Stimulated activated CD8-positive, alpha-beta memory T cell treated with anti-CD3 and anti-CD28 coated beads, Interleukin-7, amount 100 ng/mL, for 1 hour (primary cell): Measurements from ENCODE around the gene ZNF614.
"Not testable (repeated sequence)": the region's sequence is repeated elsewhere in the genome, so short reads cannot be mapped to it uniquely, and the experiment has no call there.

Source experiments
- DNase-seq, 2 donors: peaks; one replicate each; pipeline ENCODE4 v3.0.0-alpha.2; 2020; ENCODE audit warnings: low read depth in 2 of 2

The ZNF614 gene

DNA sequence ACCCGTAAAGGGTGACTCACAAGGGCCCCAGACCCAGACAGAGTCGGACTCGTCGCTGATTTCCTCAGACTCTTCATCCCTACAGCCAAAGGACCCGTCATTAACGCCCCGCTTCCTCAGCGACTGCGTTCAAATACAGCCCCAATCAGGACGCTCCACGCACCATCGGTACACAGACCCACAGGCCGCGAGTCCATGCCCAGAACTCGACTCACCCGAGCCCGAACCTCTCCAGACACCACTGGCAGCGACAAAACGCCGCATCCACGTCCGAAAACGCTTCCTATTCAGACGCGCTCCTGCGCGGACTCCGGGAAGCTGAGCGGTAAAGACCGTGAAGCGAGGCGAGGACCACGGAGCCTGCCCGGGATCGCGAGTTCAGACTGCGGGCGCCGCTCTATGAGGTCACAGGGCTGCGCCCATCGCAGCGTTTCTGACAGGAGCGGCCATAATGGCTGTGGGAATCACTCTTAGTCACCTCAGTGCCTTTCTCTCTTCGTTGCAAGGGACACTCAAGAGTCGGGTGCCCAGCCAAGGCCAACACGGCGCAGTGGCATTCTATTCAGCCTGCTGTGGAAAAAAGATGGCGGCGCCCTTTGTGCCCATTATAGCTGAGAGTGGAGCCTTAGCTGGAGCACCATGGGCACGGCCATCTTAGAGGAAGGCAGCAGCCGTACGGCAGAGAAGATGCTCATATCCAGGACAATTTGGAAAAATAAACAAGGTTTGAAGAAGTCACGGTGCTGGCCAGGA, at the start of gene ZNF614:
Gene ZNF614 (minus strand): TSS at position 353 of the 753 bp plus-strand sequence. CDS start 2,634 bp downstream, outside the sequence.
- peak; percentile 65 to 67 for DNase-seq

DNA sequence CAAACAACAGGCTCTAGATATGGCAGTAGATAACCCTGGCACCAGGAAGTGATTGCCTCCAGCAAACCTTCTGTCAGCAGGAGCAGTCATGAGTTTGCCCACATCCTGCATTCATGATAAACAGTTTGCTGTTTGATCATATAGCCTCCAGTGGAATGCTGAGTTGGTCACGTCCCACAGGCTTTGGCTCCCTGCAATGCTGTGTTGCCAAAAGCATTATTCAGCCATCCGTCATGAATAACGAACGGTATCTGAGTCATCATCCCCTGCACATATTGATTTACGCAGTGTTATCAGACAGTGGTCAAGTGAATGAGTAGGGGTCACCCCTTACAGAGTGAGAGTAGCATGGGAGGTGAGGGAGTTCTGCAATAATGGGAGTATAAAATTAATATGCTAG, 42.3 kb upstream of the ZNF614 start:
- DNase-seq = no peak

DNA sequence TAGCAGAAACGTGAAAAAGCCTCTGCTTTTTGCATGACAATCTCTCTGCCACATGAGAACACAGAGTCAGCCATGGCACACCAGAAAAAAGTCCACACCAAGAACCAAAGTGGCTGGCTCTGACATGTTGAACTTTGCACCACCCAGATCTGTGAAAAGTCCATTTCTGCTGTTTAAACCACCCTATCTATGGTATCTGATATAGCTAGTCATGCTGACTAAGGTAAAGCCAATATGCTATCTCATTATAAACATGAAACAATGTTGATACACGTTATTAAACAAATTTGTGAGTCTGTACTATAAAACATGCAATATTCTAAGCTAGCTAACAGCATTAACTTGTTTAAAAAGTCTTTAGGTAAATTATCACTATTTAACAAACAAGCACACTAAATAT, 41.5 kb upstream of the ZNF614 start:
- no peak for DNase-seq

DNA sequence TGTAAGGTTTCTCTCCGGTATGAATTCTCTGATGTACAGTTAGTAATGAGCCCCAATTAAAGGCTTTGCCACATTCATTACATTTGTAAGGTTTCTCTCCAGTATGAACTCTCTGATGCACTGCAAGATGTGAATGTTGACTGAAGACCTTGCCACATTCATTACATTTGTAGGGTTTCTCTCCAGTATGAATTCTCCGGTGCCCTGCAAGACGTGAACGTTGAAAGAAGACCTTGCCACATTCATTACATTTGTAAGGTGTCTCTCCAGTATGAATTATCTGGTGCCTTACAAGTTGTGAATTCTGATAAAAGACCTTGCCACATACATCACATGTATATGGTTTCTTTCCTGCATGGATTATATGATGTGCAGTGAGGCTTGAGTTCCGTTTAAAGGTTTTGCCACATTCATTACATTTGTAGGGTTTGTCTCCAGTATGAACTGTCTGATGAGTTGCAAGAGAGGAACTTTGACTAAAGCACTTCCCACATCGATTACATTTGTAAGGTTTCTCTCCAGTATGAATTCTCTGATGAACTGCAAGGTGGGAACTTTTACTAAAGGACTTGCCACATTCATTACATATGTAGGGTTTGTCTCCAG, 38.2 kb upstream of the ZNF614 start:
- no peak for DNase-seq

DNA sequence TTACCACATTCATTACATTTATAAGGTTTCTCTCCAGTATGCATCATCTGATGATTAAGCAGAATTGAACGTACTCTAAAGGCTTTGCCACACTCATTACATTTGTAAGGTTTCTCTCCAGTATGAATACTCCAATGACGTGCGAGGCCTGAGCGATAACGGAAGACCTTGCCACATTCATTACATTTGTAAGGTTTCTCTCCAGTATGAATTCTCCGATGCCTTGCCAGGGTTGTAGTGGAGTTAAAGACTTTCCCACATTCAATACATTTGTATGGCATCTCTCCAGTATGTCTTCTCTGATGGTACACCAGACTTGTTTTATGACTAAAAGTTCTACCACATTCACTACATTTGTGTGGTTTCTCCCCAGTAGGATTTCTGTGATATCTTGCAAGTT, 37.2 kb upstream of the ZNF614 start:
- DNase-seq = no peak

GRCh38 chr19:52056480-52056879, 28.3 kb upstream of the ZNF614 start:
- DNase-seq = not testable (repeated sequence)

- DNase-seq = not testable (repeated sequence)
Observed at GRCh38 chr19:52051736-52052135, 23.6 kb upstream of the ZNF614 start.

- DNase-seq = peak; percentile 63 to 66
Observed at GRCh38 chr19:52048555-52049501, 20.6 kb upstream of the ZNF614 start, which contains the start of gene ZNF432. Gene ZNF432 (minus strand): TSS chr19:52048838. CDS start chr19:52046868, 1,970 bp downstream.

- no peak for DNase-seq
Observed at GRCh38 chr19:52039169-52039568, 11.0 kb upstream of the ZNF614 start.

DNA sequence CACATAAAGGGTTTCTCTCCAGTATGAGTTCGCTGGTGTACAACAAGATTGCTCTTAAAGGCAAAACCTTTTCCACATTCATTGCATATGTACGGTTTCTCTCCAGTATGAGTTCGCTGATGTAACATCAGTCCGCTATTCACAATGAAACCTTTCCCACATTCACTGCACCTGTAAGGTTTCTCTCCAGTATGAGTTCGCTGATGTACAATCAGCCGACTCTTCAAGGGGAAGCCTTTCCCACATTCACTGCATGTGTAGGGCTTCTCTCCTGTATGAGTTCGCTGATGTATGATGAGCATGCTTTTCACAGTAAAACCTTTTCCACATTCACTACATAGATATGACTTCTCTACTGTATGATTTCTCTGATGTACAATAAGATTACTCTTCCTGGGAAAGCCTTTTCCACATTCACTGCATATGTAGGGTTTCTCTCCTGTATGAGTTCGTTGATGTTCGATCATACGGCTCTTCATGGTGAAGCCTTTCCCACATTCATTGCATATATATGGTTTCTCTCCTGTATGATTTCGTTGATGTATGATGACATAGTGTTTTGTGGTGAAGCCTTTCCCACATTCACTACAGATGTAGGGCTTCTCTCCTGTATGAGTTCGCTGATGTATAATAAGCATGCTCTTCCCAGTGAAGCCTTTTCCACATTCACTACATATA, 6.0 kb upstream of the ZNF614 start:
- DNase-seq = no peak

- no peak for DNase-seq
Observed at GRCh38 chr19:52028780-52029123, 573 bp upstream of the ZNF614 start.

- not testable (repeated sequence) for DNase-seq
Observed at GRCh38 chr19:52026255-52026990, 1.8 kb downstream of the ZNF614 start.

DNA sequence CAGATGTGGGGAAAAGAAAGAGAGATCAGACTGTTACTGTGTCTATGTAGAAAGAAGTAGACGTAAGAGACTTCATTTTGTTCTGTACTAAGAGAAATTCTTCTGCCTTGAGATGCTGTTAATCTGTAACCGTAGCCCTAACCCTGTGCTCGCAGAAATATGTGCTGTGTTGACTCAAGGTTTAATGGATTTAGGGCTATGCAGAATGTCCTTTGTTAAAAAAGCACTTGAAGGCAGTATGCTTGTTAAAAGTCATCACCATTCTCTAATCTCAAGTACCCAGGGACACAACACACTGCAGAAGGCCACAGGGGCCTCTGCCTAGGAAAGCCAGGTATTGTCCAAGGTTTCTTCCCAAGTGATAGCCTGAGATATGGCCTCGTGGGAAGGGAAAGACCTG, 3.7 kb downstream of the ZNF614 start:
- not testable (repeated sequence) for DNase-seq

- no peak for DNase-seq
Observed at GRCh38 chr19:52022193-52022592, 6.0 kb downstream of the ZNF614 start.

DNA sequence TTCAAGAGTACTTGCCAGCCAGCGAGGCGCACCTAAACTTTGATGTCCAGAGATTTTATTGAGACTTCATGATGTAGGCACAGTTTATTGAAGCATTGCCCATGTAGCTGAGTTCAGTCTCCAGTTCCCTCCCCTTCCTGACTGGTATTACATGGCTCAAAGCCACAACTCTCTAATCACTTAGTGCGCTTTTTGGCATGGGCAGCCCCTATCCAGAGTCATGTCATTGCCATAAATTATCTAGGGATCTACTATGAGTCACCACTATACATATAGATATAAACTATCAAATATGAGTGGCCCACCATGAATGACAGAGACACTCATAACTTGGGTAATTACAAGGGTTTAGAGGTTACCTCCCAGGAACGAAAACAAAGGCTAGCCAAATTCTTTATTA, 7.7 kb downstream of the ZNF614 start:
- no peak for DNase-seq

GRCh38 chr19:52010674-52011073, 17.5 kb downstream of the ZNF614 start:
- no peak for DNase-seq

DNA sequence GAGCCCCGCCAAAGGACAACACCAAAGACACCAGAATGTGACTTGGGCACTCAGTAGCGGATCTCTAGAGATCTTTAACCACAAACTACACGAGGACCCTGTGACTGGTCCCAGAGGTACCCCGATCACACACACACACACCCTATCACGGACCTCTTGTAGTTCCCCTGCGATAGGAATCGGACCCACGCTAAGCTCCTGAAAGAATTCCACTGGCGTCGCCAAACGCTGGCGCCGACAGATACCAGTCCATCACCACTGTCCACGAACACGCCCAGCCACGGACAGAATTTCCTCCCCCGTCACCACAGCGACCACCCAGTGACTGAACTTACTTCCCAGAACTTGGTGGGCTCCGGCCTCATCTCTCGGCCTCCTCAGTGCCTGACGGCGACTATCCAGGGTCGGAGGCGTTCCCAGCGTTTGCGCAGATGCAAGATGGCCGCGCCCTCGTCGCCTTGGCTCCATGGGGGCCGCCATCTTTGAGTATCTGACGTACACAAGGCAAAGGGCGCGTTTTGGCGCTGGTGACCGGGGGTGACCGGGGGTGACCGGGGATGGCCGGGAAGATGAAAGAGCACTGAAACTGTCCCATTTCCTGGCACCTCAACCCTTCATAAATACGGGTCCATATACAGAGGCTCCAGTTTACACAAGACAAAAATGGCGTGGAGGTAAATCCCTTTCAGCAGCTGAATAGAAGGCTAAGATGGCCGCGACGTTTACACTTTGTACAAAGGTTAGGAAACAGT, 20.2 kb downstream of the ZNF614 start, which contains the start of gene ZNF615:
Gene ZNF615 (minus strand): TSS at position 406 of the 752 bp plus-strand sequence. CDS start 4,500 bp downstream, outside the sequence.
- peak; percentile 73 to 83 for DNase-seq

GRCh38 chr19:52007451-52007805, 20.8 kb downstream of the ZNF614 start:
- no peak for DNase-seq

DNA sequence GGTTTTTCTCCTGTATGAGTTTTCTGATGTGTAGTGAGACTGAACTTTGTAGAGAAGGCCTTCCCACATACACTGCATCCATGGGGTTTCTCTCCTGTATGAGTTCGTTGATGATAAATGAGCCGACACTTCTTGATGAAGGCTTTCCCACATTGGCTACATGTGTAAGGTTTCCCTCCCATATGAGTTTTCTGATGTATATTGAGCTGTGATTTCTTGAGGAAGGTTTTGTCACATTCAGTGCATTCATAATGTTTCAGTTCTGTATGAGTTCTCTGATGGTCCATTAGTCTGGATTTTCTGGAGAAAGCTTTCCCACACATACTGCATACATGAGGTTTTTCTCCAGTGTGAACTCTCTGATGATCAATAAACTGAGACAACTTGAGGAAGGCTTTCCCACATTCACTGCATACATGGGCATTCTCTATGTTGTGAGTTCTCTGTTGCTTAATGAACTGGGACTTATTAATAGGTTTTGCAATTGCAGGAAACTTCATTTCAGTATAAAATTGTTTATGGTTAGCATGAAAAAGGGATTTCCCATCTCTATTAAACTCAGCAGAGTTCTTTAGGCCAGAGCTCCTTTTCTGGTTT, 34.0 kb downstream of the ZNF614 start:
- no peak for DNase-seq

DNA sequence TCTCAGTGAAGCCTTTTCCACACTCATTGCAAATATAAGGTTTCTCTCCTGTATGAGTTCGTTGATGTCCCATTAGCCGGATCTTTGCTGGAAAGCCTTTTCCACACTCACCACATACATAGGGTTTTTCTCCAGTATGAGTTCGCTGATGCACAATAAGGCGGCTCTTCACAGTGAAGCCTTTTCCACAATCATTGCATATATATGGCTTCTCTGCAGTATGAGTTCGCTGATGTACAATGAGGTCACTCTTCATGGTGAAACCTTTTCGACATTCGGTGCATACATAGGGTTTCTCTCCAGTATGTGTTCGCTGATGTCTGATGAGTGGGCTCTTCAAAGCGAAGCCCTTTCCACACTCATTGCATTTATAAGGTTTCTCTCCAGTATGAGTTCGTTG, 34.8 kb downstream of the ZNF614 start:
- no peak for DNase-seq
